Activated naive CD4-positive, alpha-beta T cell treated with anti-CD3 and anti-CD28 coated beads, Interleukin-2, amount 10 ng/mL, durations not matched to agents 7 days and 5 days (primary cell): ENCODE data around the gene ADAM8.

ENCODE experiments used
- CTCF ChIA-PET: fragments of 350-600 bp; sonication (Branson Sonifier 250); formaldehyde crosslinking; loops from one replicate; lab custom pipeline; 2021; ENCODE audit warnings: antibody characterized with exemption; lab: Charles Lee
- DNase-seq: peaks from one replicate; pipeline ENCODE4 v3.0.0-alpha.2; 2020
- H3K27ac Mint-ChIP-seq: one replicate; pipeline ENCODE4 v1.8.0; 2021; ENCODE audit warnings: mild to moderate bottlenecking, moderate library complexity, mixed read lengths
- H3K27me3 Mint-ChIP-seq: one replicate; pipeline ENCODE4 v1.8.0; 2021; ENCODE audit warnings: mild to moderate bottlenecking, mixed read lengths
- H3K36me3 Mint-ChIP-seq: one replicate; pipeline ENCODE4 v1.8.0; 2021; ENCODE audit warnings: mixed read lengths
- H3K4me1 Mint-ChIP-seq: one replicate; pipeline ENCODE4 v1.8.0; 2021; ENCODE audit warnings: mixed read lengths
- H3K4me3 Mint-ChIP-seq: one replicate; pipeline ENCODE4 v1.8.0; 2021; ENCODE audit warnings: mild to moderate bottlenecking, moderate library complexity, mixed read lengths
- H3K9me3 Mint-ChIP-seq: one replicate; pipeline ENCODE4 v1.8.0; 2021; ENCODE audit warnings: mixed read lengths

The ADAM8 gene

DNA sequence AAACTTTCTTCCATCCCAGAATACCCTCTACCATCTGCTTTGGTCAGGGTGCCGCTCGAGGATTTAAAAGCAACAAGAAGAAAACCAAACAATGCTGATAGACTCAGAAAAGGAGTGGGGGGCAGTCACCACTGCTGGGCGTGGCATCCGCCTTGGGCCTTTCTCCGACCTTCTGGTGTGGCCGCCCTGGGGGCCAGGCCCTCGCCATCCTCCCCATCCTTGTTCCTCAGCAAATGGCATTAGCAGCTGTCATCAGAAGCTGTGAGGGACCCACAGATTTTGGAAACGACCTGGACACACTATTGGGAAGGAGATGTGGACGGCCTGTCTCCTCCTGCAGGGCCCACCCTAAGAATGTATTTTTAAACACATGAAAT is 36.1 kb upstream of the ADAM8 start:
- Mint-ChIP-seq H3K9me3 (no peaks in the 10 kb centered on the region), H3K27ac (no peak overlapping the region), H3K4me3 (no peak overlapping the region), H3K27me3 (no peaks in the 10 kb centered on the region), H3K4me1 (peaks cover 9% of the 10 kb centered on the region), H3K36me3 (peaks cover 21% of the 10 kb centered on the region)
- no peak for DNase-seq
- CTCF ChIA-PET = no interaction called here

DNA sequence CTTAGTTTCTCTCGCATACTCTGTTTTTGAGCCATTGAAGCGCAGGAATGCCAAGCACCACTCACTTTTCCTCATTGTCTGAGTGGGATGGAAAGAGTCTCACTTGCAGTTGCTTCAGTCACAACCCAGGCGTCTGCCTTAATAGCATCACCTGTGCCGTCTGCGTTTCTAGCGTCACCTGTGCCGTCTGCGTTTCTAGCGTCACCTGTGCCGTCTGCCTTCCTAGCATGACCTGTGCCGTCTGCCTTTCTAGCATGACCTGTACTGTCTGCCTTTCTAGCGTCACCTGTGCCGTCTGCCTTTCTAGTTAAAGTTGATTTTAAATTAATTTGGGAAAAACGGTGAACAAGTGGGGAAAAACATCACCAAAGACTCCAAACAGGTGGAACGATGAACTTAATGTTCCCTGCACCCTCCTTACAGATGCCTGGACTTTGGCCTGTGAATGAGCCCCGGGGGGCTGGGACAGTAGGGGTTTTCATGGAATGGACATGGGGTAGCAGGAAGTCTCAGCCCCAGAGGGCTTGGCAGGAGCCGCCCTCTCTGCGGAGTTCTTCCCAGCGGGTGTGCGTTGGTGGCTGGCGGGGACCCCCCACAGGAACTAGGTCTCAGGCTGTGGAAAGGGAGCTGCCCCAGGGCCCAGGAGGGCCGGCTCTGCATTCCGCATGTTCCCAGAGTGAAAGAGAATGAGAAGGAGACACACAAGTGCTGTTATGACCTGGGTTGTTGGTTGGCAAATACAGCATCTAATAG is 35.5 kb upstream of the ADAM8 start:
- H3K4me1 Mint-ChIP-seq = peaks cover 15% of the 10 kb centered on the region
- DNase-seq = no peak
- H3K9me3 Mint-ChIP-seq = no peaks in the 10 kb centered on the region
- no peak overlapping the region for H3K4me3 Mint-ChIP-seq
- no peak overlapping the region for H3K27ac Mint-ChIP-seq
- H3K36me3 Mint-ChIP-seq = peaks cover 21% of the 10 kb centered on the region
- CTCF ChIA-PET = no interaction called here
- H3K27me3 Mint-ChIP-seq = no peaks in the 10 kb centered on the region

- H3K36me3 Mint-ChIP-seq = peaks cover 21% of the 10 kb centered on the region
- CTCF ChIA-PET = no interaction called here
- no peak overlapping the region for H3K27ac Mint-ChIP-seq
- no peak for DNase-seq
- H3K4me3 Mint-ChIP-seq = no peak overlapping the region
- no peaks in the 10 kb centered on the region for H3K27me3 Mint-ChIP-seq
- H3K9me3 Mint-ChIP-seq = no peaks in the 10 kb centered on the region
- peaks cover 20% of the 10 kb centered on the region for H3K4me1 Mint-ChIP-seq
Observed at GRCh38 chr10:133311570-133311969, 34.9 kb upstream of the ADAM8 start.

DNA sequence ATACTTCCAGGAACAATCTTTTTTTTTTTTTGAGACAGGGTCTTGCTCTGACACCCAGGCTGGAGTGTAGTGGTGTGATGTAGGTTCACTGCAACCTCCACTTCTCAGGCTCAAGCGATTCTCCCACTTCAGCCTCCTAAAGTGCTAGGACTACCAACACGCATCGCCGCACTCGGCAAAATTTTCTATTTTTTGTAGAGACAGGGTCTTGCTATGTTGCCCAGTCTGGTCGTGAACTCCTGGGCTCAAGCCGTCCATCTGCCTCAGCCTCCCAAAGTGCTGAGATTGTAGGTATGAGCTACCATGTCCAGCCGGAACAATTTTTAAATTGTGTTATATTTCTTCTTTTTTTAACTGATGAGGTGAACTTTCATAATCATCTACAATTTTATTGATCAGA is 34.1 kb upstream of the ADAM8 start:
- Mint-ChIP-seq H3K4me3 (no peak overlapping the region), H3K27ac (peak overlapping the region; percentile 77), H3K27me3 (no peaks in the 10 kb centered on the region), H3K4me1 (peaks cover 24% of the 10 kb centered on the region), H3K36me3 (peaks cover 21% of the 10 kb centered on the region), H3K9me3 (no peaks in the 10 kb centered on the region)
- CTCF ChIA-PET = no interaction called here
- DNase-seq = no peak

- Mint-ChIP-seq H3K27ac (peak overlapping the region; percentile 77), H3K36me3 (peaks cover 21% of the 10 kb centered on the region), H3K4me3 (no peak overlapping the region), H3K4me1 (peaks cover 27% of the 10 kb centered on the region), H3K9me3 (no peaks in the 10 kb centered on the region), H3K27me3 (no peaks in the 10 kb centered on the region)
- CTCF ChIA-PET = no interaction called here
- no peak for DNase-seq
Observed at GRCh38 chr10:133310399-133310755, 33.7 kb upstream of the ADAM8 start.

- no peaks in the 10 kb centered on the region for H3K9me3 Mint-ChIP-seq
- peak overlapping the region; percentile 71 for H3K4me3 Mint-ChIP-seq
- peak overlapping the region; percentile 81 for H3K27ac Mint-ChIP-seq
- H3K27me3 Mint-ChIP-seq = no peaks in the 10 kb centered on the region
- DNase-seq = no peak
- CTCF ChIA-PET = no interaction called here
- H3K36me3 Mint-ChIP-seq = peaks cover 21% of the 10 kb centered on the region
- H3K4me1 Mint-ChIP-seq = peaks cover 31% of the 10 kb centered on the region
Observed at GRCh38 chr10:133309720-133310398, 33.2 kb upstream of the ADAM8 start.

DNA sequence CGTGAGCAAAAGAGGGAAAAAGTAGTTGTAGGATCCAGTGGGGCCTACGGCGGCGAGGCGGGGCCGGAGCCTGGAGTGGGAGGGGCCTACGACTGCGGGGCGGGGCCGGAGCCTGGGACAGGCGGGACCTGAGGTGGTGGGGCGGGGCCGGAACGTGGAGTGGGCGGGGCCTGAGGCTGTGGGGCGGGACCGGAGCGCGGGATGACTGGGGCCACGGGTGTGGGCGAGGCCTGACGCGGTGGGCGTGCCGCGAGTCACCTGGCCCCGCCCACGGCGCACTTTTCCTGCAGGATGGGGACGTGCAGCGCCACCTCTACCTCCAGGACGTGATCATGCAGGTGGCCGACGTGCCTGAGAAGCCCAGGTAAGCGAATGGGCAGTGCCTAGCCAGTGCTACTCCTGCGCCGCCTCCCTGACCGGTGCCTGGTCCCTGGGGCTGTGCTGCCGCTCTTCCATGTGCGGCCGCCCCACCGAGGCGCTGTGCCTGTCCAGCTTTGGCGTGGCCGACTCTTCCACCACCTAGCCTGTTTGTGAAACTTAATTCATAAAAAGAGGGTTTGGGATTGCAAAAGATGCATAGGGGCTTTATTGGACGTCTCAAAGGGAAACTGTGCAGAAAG is 32.5 kb upstream of the ADAM8 start:
- CTCF ChIA-PET = no interaction called here
- peak overlapping the region; percentile 71 for H3K4me3 Mint-ChIP-seq
- no peaks in the 10 kb centered on the region for H3K9me3 Mint-ChIP-seq
- peak; percentile 94 for DNase-seq
- H3K27ac Mint-ChIP-seq = peak overlapping the region; percentile 89
- H3K36me3 Mint-ChIP-seq = peaks cover 21% of the 10 kb centered on the region
- no peaks in the 10 kb centered on the region for H3K27me3 Mint-ChIP-seq
- H3K4me1 Mint-ChIP-seq = peaks cover 31% of the 10 kb centered on the region

DNA sequence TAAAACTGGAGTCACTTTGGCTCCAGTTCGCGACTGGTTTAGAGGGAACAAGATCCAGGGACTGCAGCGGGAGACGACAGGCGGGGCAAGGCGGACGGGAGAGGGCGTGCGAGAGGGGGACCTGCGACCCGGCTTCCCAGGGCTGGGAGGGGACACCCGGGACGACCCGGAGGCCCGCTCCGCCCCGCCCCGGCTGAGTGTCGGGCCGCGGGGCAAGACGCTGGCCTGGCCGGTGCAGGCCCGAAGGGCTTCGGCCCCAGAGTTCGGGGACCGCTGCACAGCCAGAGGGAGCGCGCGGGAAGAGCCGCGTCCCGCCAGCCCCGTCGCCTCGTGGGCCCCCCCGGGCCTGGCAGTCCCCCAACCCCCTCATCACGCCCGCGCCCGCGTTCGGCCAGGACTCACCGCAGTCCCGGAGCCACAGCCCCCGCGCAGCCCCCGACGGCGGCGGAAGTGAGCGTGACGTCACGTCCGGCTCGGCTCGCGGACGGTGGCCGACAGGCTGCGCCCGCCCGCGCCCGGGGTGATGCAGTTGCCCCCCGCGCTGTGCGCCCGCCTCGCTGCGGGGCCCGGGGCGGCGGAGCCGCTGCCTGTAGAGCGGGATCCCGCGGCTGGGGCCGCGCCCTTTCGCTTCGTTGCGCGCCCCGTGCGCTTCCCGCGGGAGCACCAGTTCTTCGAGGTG is 31.9 kb upstream of the ADAM8 start, which contains the start of the genes TUBGCP2 and ZNF511:
Gene TUBGCP2 (minus strand): TSS at position 452 of the 679 bp plus-strand sequence. CDS start 5,931 bp downstream, outside the sequence.
Gene ZNF511 (plus strand): TSS at position 494 of the 679 bp plus-strand sequence. CDS start 30 bp downstream, at position 524.
- DNase-seq = peak; percentile 89
- Mint-ChIP-seq H3K9me3 (no peaks in the 10 kb centered on the region), H3K27me3 (no peaks in the 10 kb centered on the region), H3K4me1 (peaks cover 31% of the 10 kb centered on the region), H3K36me3 (peaks cover 21% of the 10 kb centered on the region), H3K4me3 (peak within 1 kb of the TSS; percentile 96), H3K27ac (peak within 1 kb of the TSS; percentile 99)
- CTCF ChIA-PET = interaction anchor here (0.8 to 2.0 kb wide), 13 partner anchors 10 to 165 kb away, joined by 3 to 11 read pairs (median 5); partner anchors contain the start of gene ADAM8

DNA sequence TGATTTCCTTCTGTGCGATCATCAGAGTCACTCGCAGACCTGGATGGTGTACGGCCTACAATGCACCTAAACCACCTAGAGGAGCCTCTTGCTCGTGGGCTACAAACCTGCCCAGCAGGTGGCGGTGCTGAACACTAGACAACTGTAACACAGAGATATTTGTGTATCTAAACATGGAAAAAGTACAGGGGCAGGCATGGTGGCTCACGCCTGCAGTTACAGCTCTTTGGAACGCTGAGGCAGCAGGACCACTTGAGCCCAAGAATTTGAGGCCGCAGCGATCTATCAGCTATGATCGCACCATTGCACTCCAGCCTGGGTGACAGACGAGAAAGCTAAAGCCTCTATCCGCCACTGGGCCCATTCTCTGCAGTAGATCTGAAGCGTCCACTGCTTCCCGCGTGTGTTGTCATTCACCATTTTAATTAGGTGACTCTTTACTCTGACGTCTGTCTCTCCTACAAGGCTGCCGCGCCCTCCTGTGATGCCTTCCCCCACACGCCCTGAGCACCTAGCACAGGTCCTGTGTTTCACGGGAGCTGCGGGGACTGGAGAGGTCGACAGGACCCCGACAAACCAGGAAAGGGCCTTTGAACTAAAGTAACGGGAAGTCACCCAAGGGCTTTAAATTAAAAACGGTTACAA is 31.2 kb upstream of the ADAM8 start:
- Mint-ChIP-seq H3K27me3 (no peaks in the 10 kb centered on the region), H3K36me3 (peaks cover 19% of the 10 kb centered on the region), H3K9me3 (no peaks in the 10 kb centered on the region), H3K4me1 (peaks cover 31% of the 10 kb centered on the region), H3K4me3 (peak overlapping the region; percentile 96), H3K27ac (peak overlapping the region; percentile 99)
- CTCF ChIA-PET = interaction anchor here (0.8 to 2.0 kb wide), 13 partner anchors 11 to 164 kb away, joined by 3 to 11 read pairs (median 5); partner anchors contain the start of gene ADAM8
- DNase-seq = peak; percentile 95

GRCh38 chr10:133306941-133307379 is 30.3 kb upstream of the ADAM8 start:
- no peak for DNase-seq
- Mint-ChIP-seq H3K4me1 (peaks cover 31% of the 10 kb centered on the region), H3K27me3 (no peaks in the 10 kb centered on the region), H3K36me3 (peaks cover 15% of the 10 kb centered on the region), H3K4me3 (peak overlapping the region; percentile 41), H3K9me3 (no peaks in the 10 kb centered on the region), H3K27ac (peak overlapping the region; percentile 80)
- CTCF ChIA-PET = interaction anchor here (1.5 to 2.0 kb wide), 7 partner anchors 12 to 32 kb away, joined by 5 to 11 read pairs (median 7); partner anchors contain the start of gene ADAM8

DNA sequence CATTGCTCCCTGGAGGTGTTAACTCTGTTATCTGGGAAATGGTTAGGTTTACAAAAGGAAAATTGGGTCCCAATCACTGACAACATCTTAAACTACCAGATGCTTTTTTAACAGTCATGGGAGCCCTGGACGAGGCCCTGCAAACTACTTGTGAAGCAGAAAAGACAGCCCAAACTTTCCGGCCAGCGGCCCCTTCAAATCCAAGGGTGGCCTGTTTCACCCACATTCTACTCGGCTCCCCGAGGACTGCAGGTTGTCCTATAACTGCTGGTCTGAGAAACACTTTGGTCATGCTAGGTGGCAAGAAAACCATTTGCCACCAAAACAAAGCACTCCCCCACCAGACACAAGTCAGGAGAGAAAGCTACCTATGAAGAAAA is 29.4 kb upstream of the ADAM8 start:
- Mint-ChIP-seq H3K4me1 (peaks cover 31% of the 10 kb centered on the region), H3K27me3 (no peaks in the 10 kb centered on the region), H3K36me3 (peaks cover 12% of the 10 kb centered on the region), H3K9me3 (no peaks in the 10 kb centered on the region), H3K27ac (no peak overlapping the region), H3K4me3 (no peak overlapping the region)
- CTCF ChIA-PET = no interaction called here
- no peak for DNase-seq

DNA sequence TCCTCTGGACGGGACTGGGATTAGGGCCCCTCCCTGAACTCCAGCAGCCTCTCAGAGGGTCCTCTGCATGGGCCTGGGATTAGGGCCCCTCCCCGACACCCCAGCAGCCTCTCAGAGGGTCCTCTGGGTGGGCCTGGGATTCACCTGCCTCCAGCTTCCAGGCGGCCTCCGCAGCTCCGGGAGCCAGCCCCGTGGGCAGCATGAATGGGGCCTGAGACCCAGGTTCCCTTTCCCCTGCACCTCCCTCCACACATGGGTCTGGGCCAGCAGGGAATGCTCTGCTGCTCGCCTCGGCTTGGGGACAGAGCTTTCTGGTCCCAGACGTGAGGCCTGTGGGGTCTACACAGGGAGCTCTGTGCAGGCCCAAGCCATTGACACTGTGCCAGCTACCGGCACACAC is 26.5 kb upstream of the ADAM8 start:
- H3K36me3 Mint-ChIP-seq = peaks cover 23% of the 10 kb centered on the region
- no peak overlapping the region for H3K27ac Mint-ChIP-seq
- H3K4me3 Mint-ChIP-seq = no peak overlapping the region
- peaks cover 24% of the 10 kb centered on the region for H3K4me1 Mint-ChIP-seq
- CTCF ChIA-PET = interaction anchor here (1.0 kb wide), 1 partner anchor 45 kb away, joined by 3 read pairs; no protein-coding TSS in a partner anchor
- H3K9me3 Mint-ChIP-seq = no peaks in the 10 kb centered on the region
- no peak for DNase-seq
- H3K27me3 Mint-ChIP-seq = no peaks in the 10 kb centered on the region

DNA sequence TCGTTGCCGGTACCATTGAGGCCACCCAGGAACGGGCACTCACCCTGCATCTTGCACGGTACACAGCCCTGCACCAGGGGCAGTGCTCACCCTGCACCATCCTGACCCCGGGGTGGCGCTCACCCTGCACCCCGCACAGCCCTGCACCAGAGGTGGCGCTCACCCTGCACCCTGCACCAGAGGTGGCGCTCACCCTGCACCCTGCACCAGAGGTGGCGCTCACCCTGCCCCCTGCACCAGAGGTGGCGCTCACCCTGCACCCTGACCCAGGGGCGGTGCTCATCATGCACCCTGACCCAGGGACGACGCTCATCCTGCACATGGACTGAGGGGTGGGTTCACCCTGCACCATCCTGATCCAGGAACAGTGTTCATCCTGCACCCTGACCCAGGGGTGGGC is 25.6 kb upstream of the ADAM8 start:
- Mint-ChIP-seq H3K27ac (no peak overlapping the region), H3K4me3 (no peak overlapping the region), H3K4me1 (peaks cover 17% of the 10 kb centered on the region), H3K27me3 (no peaks in the 10 kb centered on the region), H3K9me3 (no peaks in the 10 kb centered on the region), H3K36me3 (peaks cover 31% of the 10 kb centered on the region)
- DNase-seq = no peak
- CTCF ChIA-PET = no interaction called here
